ENCODE data around the gene ATP5PO. TPM values are rescaled to one million over a fixed set of nuclear protein-coding genes. Genes with fewer than 3 reads are reported as not detected.
A peak's percentile ranks its signal among the peaks of the same experiment; 100 is the strongest.

Gene ATP5PO
- total RNA-seq, 1 experiment from 2014 or later = 302 TPM

GRCh38 chr21:33899199-33899598 lies 16.4 kb downstream of the ATP5PO start:
- DNase-seq (ENCODE audit: low read depth) = peak; percentile 22

- DNase-seq (ENCODE audit: low read depth) = peak; percentile 39
Measured at GRCh38 chr21:33898586-33898985, 17.0 kb downstream of the ATP5PO start.

GRCh38 chr21:33897739-33898138 lies 17.9 kb downstream of the ATP5PO start:
- DNase-seq (ENCODE audit: low read depth) = no peak

GRCh38 chr21:33897098-33897497 lies 18.5 kb downstream of the ATP5PO start:
- DNase-seq (ENCODE audit: low read depth) = no peak

GRCh38 chr21:33896691-33897090 lies 18.9 kb downstream of the ATP5PO start:
- DNase-seq (ENCODE audit: low read depth) = no peak

DNA sequence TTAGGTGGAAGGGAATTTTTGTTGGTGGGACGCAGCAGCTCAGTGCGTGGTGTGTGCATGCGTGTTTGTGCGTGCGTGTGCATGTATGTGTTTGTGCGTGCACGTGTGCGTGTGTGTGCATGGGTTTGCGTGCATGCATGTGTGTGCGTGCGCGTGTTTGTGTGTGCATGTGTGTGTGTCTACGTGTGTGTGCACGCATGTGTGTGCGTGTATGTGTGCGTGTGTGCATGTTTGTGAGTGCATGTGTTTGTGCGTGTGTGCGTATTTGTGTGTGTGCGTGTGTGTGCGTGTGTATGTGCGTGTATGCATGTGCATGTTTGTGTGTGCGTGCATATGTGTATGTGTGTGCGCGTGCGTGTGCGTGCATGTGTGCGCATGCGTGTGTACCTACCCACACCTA lies 20.2 kb downstream of the ATP5PO start:
- DNase-seq (ENCODE audit: low read depth) = no peak

DNA sequence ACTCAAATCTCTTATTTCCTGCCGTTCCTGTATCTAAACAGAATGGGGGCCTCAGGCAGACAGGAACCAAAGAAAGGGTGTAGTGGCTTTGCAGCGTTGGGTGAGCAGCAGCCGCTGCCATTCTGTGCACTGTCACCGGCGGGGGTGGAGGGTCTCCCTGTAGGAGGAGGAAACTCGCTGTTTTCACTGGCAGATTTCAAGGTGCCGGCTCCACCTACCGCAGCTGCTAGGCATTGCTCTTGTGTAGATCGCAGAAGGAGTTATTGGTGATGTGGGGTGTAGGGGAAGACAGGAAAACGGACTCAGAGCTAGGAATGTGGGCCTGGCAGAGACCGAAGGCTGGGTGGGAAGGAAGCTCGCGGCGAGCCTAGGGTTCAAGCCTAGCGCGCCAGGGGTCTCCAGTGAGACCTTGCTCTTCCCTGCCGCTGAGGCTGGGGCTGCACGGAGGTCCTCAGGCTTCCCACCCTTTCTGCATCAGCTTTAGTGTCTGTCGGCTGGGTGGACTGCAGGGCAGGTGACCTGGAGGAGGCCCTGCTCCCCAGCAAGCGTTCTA lies 20.8 kb downstream of the ATP5PO start:
- peak; percentile 84 for DNase-seq (ENCODE audit: low read depth)

- no peak for DNase-seq (ENCODE audit: low read depth)
Measured at GRCh38 chr21:33893917-33894316, 21.7 kb downstream of the ATP5PO start.

DNA sequence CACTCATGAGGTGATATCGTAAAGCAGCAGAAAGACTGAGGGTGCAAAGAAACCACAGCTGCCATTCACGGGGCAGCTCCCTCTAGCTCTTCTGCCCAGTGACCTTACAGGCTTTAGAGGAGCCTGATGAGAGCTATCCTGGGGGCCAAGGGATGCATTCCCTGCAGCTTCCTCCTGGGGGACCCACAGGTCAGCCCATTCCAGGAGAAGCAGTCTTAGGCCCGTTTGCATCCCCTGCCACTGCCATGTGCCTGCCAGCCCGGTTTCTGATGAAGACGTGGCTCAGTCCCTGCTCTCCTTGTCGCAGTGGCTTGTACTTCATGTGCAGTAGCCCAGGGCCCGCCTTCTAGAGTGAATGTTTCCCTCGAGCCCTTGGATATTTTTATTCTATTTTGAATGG lies 22.8 kb downstream of the ATP5PO start:
- DNase-seq (ENCODE audit: low read depth) = no peak

DNA sequence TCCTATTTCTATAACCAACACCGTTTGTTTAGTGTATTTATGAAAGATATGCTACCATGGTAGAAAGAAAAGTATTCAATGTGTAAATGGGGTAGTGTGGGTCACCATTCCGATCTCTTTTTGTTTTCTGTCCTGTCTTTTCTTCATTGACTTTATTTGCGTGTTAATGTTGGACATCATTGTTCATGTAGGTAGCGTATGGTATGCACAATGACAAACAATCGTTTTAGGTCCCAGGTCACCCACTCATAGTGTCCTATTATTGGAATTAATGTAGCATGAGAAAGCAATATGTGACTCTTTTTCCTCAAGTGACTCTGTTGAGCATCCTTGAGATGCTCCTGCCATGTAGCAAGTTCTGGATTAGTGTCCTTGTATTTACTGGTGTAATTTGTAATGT lies 25.4 kb downstream of the ATP5PO start:
- DNase-seq (ENCODE audit: low read depth) = no peak

DNA sequence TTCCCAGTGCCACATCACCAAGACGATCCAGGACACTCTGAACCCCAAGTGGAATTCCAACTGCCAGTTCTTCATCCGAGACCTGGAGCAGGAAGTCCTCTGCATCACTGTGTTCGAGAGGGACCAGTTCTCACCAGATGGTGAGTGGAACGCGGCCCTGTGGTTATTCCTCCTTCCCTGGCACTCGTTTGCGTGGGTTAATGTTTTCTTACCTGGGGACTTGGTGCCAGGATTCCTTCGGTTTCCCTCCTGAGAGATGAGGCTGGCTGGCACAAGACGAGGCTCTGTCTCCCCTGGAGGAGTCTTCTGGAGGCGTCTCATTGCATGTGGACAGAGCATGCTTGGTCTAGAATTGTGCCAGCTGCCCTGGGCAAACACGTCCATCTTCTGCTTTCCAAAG lies 29.3 kb downstream of the ATP5PO start:
- no peak for DNase-seq (ENCODE audit: low read depth)

DNA sequence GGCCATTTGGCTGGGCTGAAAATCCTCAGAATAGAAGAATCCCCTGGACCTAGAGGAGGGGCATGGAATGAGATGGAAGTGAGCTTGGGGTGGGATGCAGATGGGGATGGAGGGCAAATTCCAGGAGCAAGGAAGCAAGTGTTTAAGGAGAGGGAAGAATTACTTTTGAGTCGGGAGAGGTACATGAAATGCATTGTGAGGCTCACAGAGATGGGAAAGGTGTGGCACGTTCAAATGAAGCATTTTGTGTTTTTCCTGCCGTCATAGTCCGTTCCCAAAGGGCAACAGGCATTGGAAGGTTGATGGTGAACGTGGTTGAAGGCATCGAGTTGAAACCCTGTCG lies 30.5 kb downstream of the ATP5PO start:
- no peak for DNase-seq (ENCODE audit: low read depth)

GRCh38 chr21:33884376-33885171 lies 31.0 kb downstream of the ATP5PO start:
- DNase-seq (ENCODE audit: low read depth) = peak; percentile 92

DNA sequence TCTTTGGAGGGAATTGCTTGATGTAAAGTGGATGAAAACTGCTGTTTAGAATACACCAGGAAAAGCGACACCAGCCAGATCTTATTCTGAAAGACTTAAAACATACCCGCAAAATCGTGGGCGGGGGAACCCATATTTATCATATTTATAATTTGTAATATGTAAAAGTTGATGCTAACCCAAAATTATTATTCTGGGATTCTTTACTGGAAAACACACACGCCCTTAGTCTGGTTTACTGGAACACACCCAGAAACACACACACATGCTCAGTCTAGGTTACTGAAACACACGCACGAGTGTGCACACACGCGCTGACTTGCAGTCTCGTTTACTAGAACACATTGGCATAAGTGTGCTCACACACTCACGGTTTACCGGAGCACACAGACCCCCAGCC lies 32.5 kb downstream of the ATP5PO start:
- DNase-seq (ENCODE audit: low read depth) = no peak

- DNase-seq (ENCODE audit: low read depth) = no peak
Measured at GRCh38 chr21:33881689-33882440, 33.7 kb downstream of the ATP5PO start.

DNA sequence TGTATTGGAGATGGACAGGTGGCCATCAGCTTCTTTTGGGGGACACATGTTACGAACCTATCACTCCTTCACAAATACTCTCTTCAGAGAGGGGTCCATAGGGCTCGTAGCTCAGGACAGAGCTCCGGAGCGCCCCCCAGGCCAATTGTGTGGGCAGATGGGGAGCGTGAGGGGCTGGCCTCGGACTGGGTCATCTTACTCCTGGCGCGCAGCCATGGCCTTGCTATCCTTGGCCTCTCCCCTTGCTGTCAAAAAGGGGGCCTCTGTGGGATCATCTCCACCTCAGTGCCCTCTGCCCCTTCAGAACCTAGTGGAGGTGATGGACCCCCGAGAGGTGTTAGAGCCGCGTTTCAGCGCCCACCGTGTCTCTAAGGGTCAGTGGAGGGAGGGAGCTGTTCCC lies 35.0 kb downstream of the ATP5PO start:
- DNase-seq (ENCODE audit: low read depth) = no peak

DNA sequence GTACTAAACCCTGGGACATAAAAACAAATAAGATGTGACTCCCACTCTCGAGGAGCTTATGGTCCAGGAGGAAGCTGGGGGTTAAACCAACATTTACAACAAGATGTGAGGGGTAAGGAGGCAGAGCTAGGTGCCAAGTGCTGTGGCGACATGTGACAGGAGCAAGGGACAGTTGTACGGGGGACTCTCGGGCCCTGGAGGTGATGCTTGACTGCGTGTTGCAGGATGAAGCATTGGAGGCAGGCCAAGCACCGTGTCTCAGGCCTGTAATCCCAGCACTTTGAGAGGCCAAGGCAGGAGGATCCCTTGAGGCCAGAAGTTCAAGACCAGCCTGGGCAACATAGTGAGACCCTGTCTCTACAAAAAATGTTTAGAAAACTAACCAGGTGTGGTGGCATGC lies 36.8 kb downstream of the ATP5PO start:
- DNase-seq (ENCODE audit: low read depth) = no peak

GRCh38 chr21:33875026-33875695 lies 40.4 kb downstream of the ATP5PO start:
- DNase-seq (ENCODE audit: low read depth) = no peak

GRCh38 chr21:33874161-33874560 lies 41.4 kb downstream of the ATP5PO start:
- DNase-seq (ENCODE audit: low read depth) = no peak

- DNase-seq (ENCODE audit: low read depth) = no peak
Measured at GRCh38 chr21:33872881-33873515, 42.6 kb downstream of the ATP5PO start.

DNA sequence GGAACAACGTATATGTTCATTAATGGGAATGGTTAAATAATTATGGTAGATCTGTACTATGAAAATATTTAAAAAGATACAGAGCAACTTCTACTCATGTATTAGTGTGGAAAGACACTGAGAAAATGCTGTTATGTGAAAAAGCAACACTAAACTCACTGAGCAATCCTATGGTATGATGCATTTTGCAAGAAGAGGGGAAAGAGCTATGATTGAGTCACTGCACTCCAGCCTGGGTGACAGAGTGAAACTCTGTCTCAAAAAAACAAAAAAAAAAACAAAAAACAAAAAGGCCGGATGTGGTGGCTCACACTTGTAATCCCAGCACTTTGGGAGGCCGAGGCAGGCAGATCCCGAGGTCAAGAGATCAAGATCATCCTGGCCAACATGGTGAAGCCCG lies 44.4 kb downstream of the ATP5PO start:
- no peak for DNase-seq (ENCODE audit: low read depth)

DNA sequence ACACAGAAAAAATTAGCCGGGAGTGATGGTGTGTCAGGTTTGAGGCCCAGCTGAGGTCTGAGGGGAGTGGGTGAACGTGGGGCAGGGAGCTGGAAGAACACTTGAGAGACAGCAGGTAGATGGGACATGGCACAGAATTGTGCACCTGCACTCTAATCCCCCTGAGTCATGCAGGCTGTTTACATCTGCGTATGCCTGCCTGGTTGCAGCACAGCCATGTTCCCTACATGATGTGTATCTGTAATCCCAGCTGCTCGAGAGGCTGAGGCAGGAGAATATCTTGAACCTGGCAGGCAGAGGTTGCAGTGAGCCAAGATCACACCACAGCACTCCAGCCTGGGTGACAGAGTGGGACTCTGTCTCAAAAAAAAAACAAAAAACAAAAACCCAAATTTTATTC lies 44.8 kb downstream of the ATP5PO start:
- no peak for DNase-seq (ENCODE audit: low read depth)
